ENCODE results near the gene SLC25A6. TPM values are rescaled to one million over a fixed set of nuclear protein-coding genes. Genes with fewer than 3 reads are reported as not detected.
"Not testable (repeated sequence)": the region's sequence is repeated elsewhere in the genome, so short reads cannot be mapped to it uniquely, and the experiment has no call there.

Gene SLC25A6
- total RNA-seq, 3 donors from 2014 or later = 518 to 544 (median 518) TPM

- DNase-seq (no peak), ATAC-seq (no peak)
- no peak overlapping the region for H3K4me3 Mint-ChIP-seq
- H3K9me3 Mint-ChIP-seq = no peaks in the 10 kb centered on the region
- peaks cover 16% of the 10 kb centered on the region for H3K36me3 Mint-ChIP-seq (ENCODE audit: insufficient read depth)
- peaks cover 4% of the 10 kb centered on the region for H3K4me1 Mint-ChIP-seq (ENCODE audit: low read depth)
- no peaks in the 10 kb centered on the region for H3K27me3 Mint-ChIP-seq (ENCODE audit: low read depth)
These were observed 32.4 kb downstream of the SLC25A6 start for GRCh38 chrX:1359477-1359873.

DNA sequence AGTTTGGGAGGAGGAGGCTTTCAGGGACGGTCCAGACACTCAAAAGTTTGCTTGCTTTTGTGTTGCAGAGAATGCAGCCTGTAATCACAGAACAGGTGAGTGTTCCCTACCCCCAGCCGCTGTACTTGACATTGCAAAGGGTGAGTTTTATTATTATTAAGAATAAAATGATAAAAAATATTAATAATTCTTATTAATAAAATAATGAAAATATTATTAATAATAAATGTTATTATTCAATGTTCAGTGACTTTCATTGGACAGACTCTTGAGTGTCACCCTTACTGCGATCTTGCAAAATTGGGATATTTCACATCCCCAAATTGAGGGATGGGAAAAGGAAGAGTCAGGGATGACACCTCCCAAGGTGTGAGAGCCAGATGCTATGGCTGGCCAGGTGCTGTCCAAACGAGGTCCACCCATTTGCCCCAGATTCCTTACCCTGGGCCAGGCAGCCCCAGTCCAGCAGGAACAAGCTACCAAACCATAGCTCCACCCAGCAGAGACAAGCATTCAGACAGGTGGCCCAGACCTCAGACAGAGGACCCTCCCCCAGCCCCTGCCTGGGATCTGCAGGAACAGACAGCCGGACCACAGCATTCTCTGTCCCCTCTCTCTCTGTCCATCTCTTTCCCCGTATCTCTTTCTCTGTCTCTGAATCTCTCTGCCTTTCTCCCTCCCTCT lies 33.0 kb downstream of the SLC25A6 start:
- H3K36me3 Mint-ChIP-seq (ENCODE audit: insufficient read depth) = peaks cover 16% of the 10 kb centered on the region
- H3K4me3 Mint-ChIP-seq = no peak overlapping the region
- peaks cover 7% of the 10 kb centered on the region for H3K4me1 Mint-ChIP-seq (ENCODE audit: low read depth)
- H3K9me3 Mint-ChIP-seq = no peaks in the 10 kb centered on the region
- no peaks in the 10 kb centered on the region for H3K27me3 Mint-ChIP-seq (ENCODE audit: low read depth)
- DNase-seq = no peak
- ATAC-seq = no peak

- H3K36me3 Mint-ChIP-seq (ENCODE audit: insufficient read depth) = peaks cover 16% of the 10 kb centered on the region
- peaks cover 7% of the 10 kb centered on the region for H3K4me1 Mint-ChIP-seq (ENCODE audit: low read depth)
- H3K4me3 Mint-ChIP-seq = no peak overlapping the region
- no peak for ATAC-seq
- H3K9me3 Mint-ChIP-seq = no peaks in the 10 kb centered on the region
- no peak for DNase-seq
- H3K27me3 Mint-ChIP-seq (ENCODE audit: low read depth) = no peaks in the 10 kb centered on the region
These were observed 33.9 kb downstream of the SLC25A6 start for GRCh38 chrX:1357993-1358392.

DNA sequence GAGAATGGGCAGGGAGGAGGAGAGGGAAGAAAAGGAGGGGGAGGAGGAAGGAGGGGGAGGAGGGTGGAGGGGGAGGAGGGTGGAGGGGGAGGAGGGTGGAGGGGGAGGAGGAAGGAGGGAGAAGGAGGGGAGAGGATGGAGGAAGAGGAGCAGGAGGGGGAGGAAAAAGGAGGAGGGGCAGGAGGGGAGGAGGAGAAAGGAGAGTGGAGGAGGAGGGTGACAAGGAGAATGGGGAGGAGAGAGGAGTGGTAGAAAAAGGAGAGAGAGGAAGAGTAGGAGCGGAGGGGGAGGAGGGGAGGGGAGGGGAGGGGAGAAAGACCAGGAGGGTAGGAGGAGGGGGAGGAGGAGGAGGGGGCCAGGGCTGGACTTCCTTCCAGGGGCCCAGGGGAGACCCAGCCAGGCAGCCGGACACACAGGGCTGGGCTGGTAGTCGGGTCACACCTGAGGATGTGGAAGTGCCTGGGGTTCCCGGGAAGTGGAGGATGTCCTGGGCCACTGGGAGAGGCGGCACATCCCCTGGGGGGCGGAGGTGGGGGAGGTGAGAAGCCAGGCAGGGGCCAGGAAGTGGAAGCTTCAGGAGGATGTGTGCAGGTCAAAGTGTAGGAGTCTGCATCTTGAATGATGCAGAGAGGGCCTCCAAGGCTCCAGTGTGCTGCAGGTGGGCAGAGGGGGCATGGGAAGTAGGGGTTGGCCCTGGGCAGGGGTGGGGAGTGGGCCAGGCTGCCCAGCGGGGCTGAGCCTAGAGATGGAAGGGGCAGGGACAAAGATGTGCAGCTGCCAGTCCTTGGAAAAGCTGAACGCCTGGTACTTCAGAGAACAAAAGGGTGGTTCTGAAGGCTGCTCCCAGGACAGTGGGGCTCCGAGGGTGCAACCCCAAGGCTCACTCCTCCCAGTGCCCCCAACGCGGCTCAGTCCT lies 36.5 kb downstream of the SLC25A6 start:
- Mint-ChIP-seq H3K4me1 (ENCODE audit: low read depth) (peaks cover 4% of the 10 kb centered on the region), H3K27me3 (ENCODE audit: low read depth) (no peaks in the 10 kb centered on the region), H3K36me3 (ENCODE audit: insufficient read depth) (peaks cover 9% of the 10 kb centered on the region), H3K9me3 (no peaks in the 10 kb centered on the region), H3K4me3 (no peak overlapping the region)
- DNase-seq = no peak
- ATAC-seq = peak; percentile 34 to 38

DNA sequence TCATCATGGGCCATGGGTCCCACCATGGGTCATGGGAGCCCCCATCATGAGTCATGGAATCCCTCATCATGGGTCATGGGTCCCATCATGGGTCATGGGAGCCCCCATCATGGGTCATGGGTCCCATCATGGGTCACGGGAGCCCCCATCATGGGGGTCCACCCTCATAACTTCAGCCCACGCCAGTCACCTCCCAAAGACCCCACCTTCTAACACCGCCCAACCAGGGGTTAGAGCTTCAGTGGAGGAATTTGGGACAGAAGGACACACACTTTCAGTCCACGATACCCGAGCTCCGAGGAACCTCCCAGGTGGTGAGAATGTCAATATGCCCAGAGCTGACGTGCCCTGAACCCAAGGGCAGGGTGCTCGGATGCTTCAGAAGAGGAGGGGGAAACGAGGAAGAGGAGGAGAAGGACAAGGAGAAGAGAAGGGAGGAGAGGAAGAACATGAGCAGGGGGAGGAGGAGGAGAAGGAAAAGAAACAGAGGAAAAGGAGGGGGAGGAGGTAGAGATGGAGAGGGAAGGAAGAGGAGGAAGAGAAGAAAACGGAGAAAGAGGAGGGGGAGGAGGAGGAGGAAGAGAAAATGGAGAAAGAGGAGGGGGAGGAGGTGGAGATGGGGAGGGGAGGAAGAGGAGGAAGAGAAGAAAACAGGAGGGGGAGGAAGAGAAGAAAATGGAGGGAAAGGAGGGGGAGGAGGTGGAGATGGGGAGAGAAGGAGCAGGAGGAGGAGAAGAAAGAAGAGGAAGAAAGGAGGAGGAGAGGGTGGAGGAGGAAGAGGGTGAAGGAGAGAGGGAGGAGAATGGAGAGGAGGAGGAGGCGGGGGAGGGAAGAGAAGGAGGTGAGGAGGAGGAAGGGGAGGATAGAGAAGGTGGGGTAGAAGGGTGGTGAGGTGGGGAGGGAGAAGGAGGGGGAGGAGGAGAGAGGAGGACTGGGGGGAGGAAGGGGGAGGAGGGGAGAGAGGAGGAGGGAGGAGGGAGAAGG lies 37.6 kb downstream of the SLC25A6 start:
- H3K9me3 Mint-ChIP-seq = no peaks in the 10 kb centered on the region

DNA sequence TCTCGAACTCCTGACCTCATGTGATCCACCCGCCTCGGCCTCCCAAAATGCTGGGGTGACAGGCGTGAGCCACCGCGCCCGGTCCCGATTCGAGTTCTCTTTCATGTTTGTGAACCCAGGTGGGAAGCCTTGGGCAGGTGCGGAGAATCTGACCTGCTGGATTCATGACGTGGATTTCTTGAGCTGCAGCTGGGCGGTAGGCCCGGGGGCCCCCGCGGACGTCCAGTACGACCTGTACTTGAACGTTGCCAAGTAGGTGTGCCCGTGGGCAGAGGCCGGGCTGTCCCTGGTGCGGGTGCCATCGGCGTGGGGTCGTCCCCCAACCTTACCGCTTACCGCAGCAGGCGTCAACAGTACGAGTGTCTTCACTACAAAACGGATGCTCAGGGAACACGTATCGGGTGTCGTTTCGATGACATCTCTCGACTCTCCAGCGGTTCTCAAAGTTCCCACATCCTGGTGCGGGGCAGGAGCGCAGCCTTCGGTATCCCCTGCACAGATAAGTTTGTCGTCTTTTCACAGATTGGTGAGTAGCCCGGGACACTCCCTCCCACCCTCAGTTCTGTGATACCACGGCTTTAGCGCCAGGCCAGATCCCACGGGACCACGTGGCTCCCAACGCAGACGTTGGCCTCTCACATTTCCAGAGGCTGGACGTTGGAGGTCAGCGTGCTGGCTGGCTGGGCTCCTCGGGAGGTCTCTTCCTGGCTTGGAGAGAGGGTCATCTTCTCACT lies 39.8 kb downstream of the SLC25A6 start:
- no peak for DNase-seq
- Mint-ChIP-seq H3K4me1 (ENCODE audit: low read depth) (peaks cover 4% of the 10 kb centered on the region), H3K4me3 (no peak overlapping the region), H3K36me3 (ENCODE audit: insufficient read depth) (no peaks in the 10 kb centered on the region), H3K9me3 (no peaks in the 10 kb centered on the region), H3K27me3 (ENCODE audit: low read depth) (no peaks in the 10 kb centered on the region)
- no peak for ATAC-seq

More for the DNA sequence above, 37.6 kb downstream of the SLC25A6 start:
- H3K27me3 Mint-ChIP-seq (ENCODE audit: low read depth) = no peaks in the 10 kb centered on the region
- H3K36me3 Mint-ChIP-seq (ENCODE audit: insufficient read depth) = peaks cover 7% of the 10 kb centered on the region
- peaks cover 4% of the 10 kb centered on the region for H3K4me1 Mint-ChIP-seq (ENCODE audit: low read depth)
- ATAC-seq (no peak), DNase-seq (no peak)
- no peak overlapping the region for H3K4me3 Mint-ChIP-seq

DNA sequence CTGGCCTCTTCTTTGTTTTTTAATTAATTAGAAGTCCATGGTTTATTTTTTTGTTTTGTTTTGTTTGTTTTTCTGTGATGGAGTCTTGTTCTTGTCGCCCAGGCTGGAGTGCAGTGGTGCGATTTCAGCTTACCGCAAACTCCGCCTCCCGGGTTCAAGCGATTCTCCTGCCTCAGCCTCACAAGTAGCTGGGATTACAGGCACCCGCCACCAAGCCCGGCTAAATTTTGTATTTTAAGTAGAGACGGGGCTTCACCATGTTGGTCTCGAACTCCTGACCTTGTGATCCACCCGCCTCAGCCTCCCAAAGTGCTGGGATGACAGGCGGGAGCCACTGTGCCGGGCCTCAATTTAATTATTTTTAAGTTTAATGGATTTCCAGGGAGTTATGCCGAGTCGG lies 42.3 kb downstream of the SLC25A6 start:
- not testable (repeated sequence) for H3K27me3 Mint-ChIP-seq (ENCODE audit: low read depth); DNase-seq; H3K4me3 Mint-ChIP-seq

DNA sequence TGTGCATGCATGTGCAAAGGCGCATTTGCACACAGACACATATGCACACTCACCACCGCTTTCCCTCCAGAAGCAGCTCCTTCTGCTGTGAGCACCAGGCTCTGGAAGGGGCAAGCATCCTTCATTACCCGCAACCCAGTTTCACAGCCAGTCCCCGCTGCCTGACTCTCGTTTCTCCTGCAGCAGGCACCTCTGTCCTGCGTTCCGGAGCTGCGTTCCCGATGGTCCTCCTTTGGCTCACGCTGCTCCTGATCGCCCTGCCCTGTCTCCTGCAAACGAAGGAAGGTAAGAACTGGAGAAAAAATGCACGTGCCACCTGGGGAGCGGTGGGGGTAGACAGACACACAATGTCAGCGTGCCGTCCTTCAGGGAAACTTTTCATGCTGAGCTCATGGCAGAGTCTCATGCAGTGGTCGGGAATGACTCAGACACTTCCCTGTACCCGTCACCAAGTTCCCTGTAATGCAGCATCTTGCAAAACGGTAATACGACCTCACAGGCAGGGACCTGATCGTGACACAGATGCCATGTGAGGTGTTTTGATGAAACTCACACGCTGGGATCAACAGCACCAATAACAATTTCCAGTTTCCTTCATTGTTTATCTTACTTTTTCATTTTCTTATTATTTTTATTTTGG lies 50.2 kb downstream of the SLC25A6 start:
- peaks cover 6% of the 10 kb centered on the region for H3K27me3 Mint-ChIP-seq (ENCODE audit: low read depth)
- ATAC-seq = no peak
- H3K36me3 Mint-ChIP-seq (ENCODE audit: insufficient read depth) = no peaks in the 10 kb centered on the region
- DNase-seq = no peak
- no peaks in the 10 kb centered on the region for H3K9me3 Mint-ChIP-seq
- H3K4me1 Mint-ChIP-seq (ENCODE audit: low read depth) = peaks cover 6% of the 10 kb centered on the region
- H3K4me3 Mint-ChIP-seq = no peak overlapping the region

More for the DNA sequence above, 42.3 kb downstream of the SLC25A6 start:
- ATAC-seq; H3K4me1 Mint-ChIP-seq (ENCODE audit: low read depth); H3K36me3 Mint-ChIP-seq (ENCODE audit: insufficient read depth); H3K9me3 Mint-ChIP-seq: not testable (repeated sequence)

- Mint-ChIP-seq H3K36me3 (ENCODE audit: insufficient read depth) (no peaks in the 10 kb centered on the region), H3K4me3 (peak overlapping the region; percentile 84), H3K27me3 (ENCODE audit: low read depth) (peaks cover 9% of the 10 kb centered on the region), H3K9me3 (no peaks in the 10 kb centered on the region), H3K4me1 (ENCODE audit: low read depth) (peaks cover 12% of the 10 kb centered on the region)
- ATAC-seq (peak; percentile 20 to 32), DNase-seq (no peak)
These were observed 54.7 kb downstream of the SLC25A6 start for GRCh38 chrX:1336948-1337779.

DNA sequence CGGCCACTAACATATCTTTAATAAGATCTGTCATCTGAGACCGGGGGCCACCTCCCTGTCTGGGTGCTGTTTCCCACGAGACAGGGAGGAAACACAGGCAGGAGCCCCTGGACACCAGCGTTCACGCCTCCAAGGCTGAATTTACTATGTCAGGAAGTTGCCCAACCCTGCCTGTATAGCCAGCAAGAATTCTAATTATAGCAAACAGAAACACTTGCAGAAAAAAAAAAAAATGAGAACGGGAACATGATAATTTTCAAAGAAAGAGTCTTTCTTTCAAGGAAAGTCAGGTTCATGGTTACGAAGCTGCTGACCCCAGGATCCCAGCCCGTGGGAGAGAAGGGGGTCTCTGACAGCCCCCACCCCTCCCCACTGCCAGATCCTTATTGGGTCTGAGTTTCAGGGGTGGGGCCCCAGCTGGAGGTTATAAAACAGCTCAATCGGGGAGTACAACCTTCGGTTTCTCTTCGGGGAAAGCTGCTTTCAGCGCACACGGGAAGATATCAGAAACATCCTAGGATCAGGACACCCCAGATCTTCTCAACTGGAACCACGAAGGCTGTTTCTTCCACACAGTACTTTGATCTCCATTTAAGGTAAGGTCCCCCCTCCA lies 55.5 kb downstream of the SLC25A6 start, which contains the start of gene IL3RA:
Gene IL3RA (plus strand): TSS at position 455 of the 613 bp plus-strand sequence. CDS start 4,981 bp downstream, outside the sequence.
- peaks cover 9% of the 10 kb centered on the region for H3K27me3 Mint-ChIP-seq (ENCODE audit: low read depth)
- H3K36me3 Mint-ChIP-seq (ENCODE audit: insufficient read depth) = no peaks in the 10 kb centered on the region
- DNase-seq (no peak), ATAC-seq (peak; percentile 57 to 67)
- H3K4me3 Mint-ChIP-seq = peak within 1 kb of the TSS; percentile 84
- no peaks in the 10 kb centered on the region for H3K9me3 Mint-ChIP-seq
- peaks cover 12% of the 10 kb centered on the region for H3K4me1 Mint-ChIP-seq (ENCODE audit: low read depth)
